ENCODE measurements around the gene OAS3. TPM values are rescaled to one million over a fixed set of nuclear protein-coding genes. Genes with fewer than 3 reads are reported as not detected.

Gene OAS3
- total RNA-seq, 1 experiment from 2014 or later = 159 TPM

- Mint-ChIP-seq H3K27ac (ENCODE audit: unreplicated experiment) (no peak overlapping the region), H3K4me3 (ENCODE audit: low read depth, unreplicated experiment) (no peak overlapping the region), H3K27me3 (ENCODE audit: unreplicated experiment) (no peaks in the 10 kb centered on the region), H3K4me1 (ENCODE audit: low read depth, unreplicated experiment) (peaks cover 29% of the 10 kb centered on the region), H3K9me3 (ENCODE audit: low read depth, unreplicated experiment) (no peaks in the 10 kb centered on the region), H3K36me3 (ENCODE audit: insufficient read depth, unreplicated experiment) (peaks cover 21% of the 10 kb centered on the region)
- CTCF ChIA-PET = no interaction called here
- no TSS peak for BruUV-seq (replicated peaks)
- no peak for TF ChIP-seq CTCF (IDR thresholded peaks at IDR 0.05; ENCODE audit: unreplicated experiment)
- no peak for DNase-seq
- intact Hi-C loops (cut with micrococcal nuclease; ENCODE audit: unreplicated experiment) = no loop called here
Observed at GRCh38 chr12:112941528-112942335, 3.5 kb downstream of the OAS3 start.

- Mint-ChIP-seq H3K27me3 (ENCODE audit: unreplicated experiment) (no peaks in the 10 kb centered on the region), H3K36me3 (ENCODE audit: insufficient read depth, unreplicated experiment) (peaks cover 21% of the 10 kb centered on the region), H3K27ac (ENCODE audit: unreplicated experiment) (no peak overlapping the region), H3K9me3 (ENCODE audit: low read depth, unreplicated experiment) (no peaks in the 10 kb centered on the region), H3K4me1 (ENCODE audit: low read depth, unreplicated experiment) (peaks cover 20% of the 10 kb centered on the region), H3K4me3 (ENCODE audit: low read depth, unreplicated experiment) (no peak overlapping the region)
- DNase-seq = no peak
- no TSS peak for BruUV-seq (replicated peaks)
- no peak for TF ChIP-seq CTCF (IDR thresholded peaks at IDR 0.05; ENCODE audit: unreplicated experiment)
- intact Hi-C loops (cut with micrococcal nuclease; ENCODE audit: unreplicated experiment) = no loop called here
- CTCF ChIA-PET = no interaction called here
Observed at GRCh38 chr12:112942572-112942971, 4.3 kb downstream of the OAS3 start.

GRCh38 chr12:112944024-112944690 is 5.9 kb downstream of the OAS3 start:
- CTCF ChIA-PET = no interaction called here
- H3K4me1 Mint-ChIP-seq (ENCODE audit: low read depth, unreplicated experiment) = peaks cover 11% of the 10 kb centered on the region
- no TSS peak for BruUV-seq (replicated peaks)
- H3K27me3 Mint-ChIP-seq (ENCODE audit: unreplicated experiment) = no peaks in the 10 kb centered on the region
- H3K36me3 Mint-ChIP-seq (ENCODE audit: insufficient read depth, unreplicated experiment) = peaks cover 6% of the 10 kb centered on the region
- H3K9me3 Mint-ChIP-seq (ENCODE audit: low read depth, unreplicated experiment) = no peaks in the 10 kb centered on the region
- no peak for TF ChIP-seq CTCF (IDR thresholded peaks at IDR 0.05; ENCODE audit: unreplicated experiment)
- no peak for DNase-seq
- H3K27ac Mint-ChIP-seq (ENCODE audit: unreplicated experiment) = no peak overlapping the region
- no peak overlapping the region for H3K4me3 Mint-ChIP-seq (ENCODE audit: low read depth, unreplicated experiment)
- intact Hi-C loops (cut with micrococcal nuclease; ENCODE audit: unreplicated experiment) = no loop called here

GRCh38 chr12:112945515-112945914 is 7.2 kb downstream of the OAS3 start:
- intact Hi-C loops (cut with micrococcal nuclease; ENCODE audit: unreplicated experiment) = no loop called here
- Mint-ChIP-seq H3K36me3 (ENCODE audit: insufficient read depth, unreplicated experiment) (peaks cover 4% of the 10 kb centered on the region), H3K27me3 (ENCODE audit: unreplicated experiment) (no peaks in the 10 kb centered on the region), H3K9me3 (ENCODE audit: low read depth, unreplicated experiment) (no peaks in the 10 kb centered on the region), H3K4me1 (ENCODE audit: low read depth, unreplicated experiment) (no peaks in the 10 kb centered on the region), H3K27ac (ENCODE audit: unreplicated experiment) (no peak overlapping the region), H3K4me3 (ENCODE audit: low read depth, unreplicated experiment) (no peak overlapping the region)
- no TSS peak for BruUV-seq (replicated peaks)
- CTCF ChIA-PET = no interaction called here
- TF ChIP-seq CTCF (IDR thresholded peaks at IDR 0.05; ENCODE audit: unreplicated experiment) = no peak
- DNase-seq = no peak
